ELR (cell line): ENCODE measurements around the gene PPM1K.

ENCODE experiments used
- DNase-seq: peaks from one replicate; pipeline ENCODE4 v3.0.0-alpha.2; 2015; ENCODE audit warnings: low read depth

The PPM1K gene

DNA sequence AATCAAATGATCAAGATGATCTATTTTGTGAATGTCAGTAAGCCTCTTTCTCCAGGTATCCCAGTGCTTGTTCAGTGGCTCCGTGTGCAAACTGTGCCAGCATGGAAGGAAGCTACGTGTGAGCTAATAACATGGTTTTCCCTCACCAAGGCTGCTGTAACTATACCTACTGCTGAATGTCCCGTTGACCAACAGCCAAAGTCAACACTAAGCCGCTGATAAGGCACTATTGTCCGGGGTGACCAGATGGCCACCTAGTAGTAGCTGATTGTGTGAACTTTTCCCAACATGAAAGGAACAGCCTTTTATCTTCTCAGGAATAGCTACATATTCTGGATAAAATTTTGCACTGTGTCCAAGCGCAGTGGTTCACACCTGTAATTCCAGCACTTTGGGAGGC is 68.0 kb downstream of the PPM1K start:
- no peak for DNase-seq

- DNase-seq: no peak
These were observed 69.0 kb downstream of the PPM1K start for GRCh38 chr4:88215351-88215750.

GRCh38 chr4:88212253-88212561 is 72.2 kb downstream of the PPM1K start:
- DNase-seq: no peak

DNA sequence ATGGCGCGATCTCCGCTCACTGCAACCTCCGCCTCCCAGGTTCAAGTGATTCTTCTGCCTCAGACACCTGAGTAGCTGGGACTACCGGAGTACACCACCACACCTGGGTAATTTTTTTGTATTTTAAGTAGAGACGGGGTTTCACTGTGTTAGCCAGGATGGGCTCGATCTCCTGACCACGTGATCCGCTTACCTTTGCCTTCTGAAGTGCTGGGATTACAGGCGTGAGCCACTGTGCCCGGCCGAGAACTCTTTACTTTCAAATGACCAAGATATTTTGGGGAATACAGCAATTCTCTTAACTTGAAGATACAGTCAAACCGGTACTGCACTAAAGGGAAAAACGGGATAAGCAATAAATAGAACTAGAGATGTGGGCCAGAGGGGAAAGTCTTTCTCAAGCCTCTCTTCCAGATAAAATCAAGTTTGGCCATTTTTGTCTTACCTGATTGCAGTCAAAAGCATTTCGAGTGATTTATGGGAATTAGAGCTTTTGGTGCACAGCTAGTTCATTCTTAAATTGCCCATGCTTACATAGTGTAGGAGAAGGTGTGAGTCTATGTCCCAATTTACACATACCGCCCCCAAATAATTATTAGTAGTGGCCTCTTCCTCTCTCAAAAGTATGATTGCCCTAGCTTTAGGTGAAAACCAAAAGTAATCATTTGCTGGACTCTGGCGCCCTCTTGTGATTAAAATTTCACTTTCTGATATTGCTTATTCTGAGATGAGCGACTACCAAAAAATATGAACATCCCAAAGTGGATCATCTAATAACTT is 72.7 kb downstream of the PPM1K start:
- peak; percentile 63 for DNase-seq

DNA sequence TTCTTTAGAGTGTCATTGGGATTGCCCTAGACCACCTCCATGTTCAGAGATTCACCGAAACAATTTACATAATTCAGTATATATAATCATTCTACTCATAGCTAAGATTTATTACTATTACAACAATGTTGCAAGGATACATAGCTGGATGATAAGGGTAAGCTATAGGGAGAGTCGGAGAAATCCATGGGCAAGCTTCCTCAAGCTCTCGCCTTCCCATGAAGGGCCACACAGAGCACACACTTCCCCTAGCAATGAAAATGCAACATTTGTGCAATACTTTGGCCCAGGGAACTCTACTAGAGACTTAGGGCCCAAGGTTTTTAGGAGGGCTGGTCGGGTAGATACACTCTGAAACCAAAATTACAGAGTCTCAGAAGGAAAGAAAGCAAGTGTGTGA is 76.2 kb downstream of the PPM1K start:
- DNase-seq: no peak
